GM20431 (cell line): Measurements from ENCODE around the gene BEGAIN.

Source experiments
- in situ Hi-C: fragments of 300-500 bp; cut with MseI, MboI; formaldehyde crosslinking; loops from one replicate; pipeline ENCODE4 v1.15.0; 2020; ENCODE audit warnings: low sequenced_read_pairs; ENCODE audit not compliant: unreplicated experiment

The BEGAIN gene

DNA sequence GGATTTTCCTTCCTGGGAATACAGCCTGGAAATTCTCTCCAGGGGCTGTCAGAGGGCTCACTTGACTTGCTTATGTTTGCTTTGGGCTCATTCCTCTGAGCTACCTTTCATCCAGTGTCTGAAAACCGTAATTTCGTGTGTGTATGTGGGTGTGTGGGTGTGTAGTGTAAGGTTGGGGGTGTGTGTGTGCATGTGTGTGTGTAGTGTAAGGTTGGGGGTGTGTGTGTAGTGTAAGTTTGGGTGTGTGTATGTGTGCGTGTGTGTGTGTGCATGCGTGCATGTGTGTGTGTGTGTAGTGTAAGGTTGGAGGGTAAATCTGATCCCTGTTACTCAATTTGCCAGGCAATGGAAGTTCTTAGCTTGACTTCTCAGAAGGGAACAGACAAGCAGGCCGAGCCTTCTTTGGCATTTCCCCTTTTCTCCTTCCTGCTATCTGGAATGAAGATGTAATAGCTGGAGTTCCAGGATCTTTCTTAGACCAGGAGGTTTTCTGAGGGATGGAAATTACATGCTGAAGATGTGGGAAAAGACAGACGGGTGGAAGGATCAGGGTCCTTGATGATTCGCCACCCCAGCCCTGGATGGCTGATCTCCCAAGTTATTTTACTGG lies 15.5 kb upstream of the BEGAIN start:
- in situ Hi-C loops: no loop called here

GRCh38 chr14:100601914-100602313 lies 14.7 kb upstream of the BEGAIN start:
- in situ Hi-C loops: no loop called here

DNA sequence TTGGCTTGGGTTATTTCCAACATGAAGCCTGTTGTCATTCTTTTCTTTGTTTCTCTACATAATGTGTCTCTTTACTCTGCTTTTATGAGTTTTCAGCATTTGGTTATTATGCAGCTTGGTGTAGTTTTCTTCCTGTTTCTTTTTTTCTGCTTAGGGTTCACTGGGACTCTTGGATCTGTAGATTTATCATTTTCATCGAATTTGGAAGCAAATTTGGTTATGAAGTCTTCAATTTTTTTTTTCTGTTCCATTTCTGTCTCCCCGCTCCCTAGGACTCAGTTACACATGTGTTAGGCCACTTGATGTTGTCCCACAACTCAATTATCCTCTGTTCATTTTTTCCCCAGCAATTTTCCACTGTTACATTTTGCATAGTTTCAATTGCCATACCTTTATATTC lies 13.8 kb upstream of the BEGAIN start:
- in situ Hi-C loops: no loop called here

GRCh38 chr14:100599981-100600380 lies 12.8 kb upstream of the BEGAIN start:
- in situ Hi-C loops: no loop called here

- in situ Hi-C loops: no loop called here
Observed at GRCh38 chr14:100594625-100594951, 7.4 kb upstream of the BEGAIN start.

GRCh38 chr14:100593751-100594624 lies 6.8 kb upstream of the BEGAIN start:
- in situ Hi-C loops: no loop called here

GRCh38 chr14:100592972-100593371 lies 5.8 kb upstream of the BEGAIN start:
- in situ Hi-C loops: no loop called here

- in situ Hi-C loops: no loop called here
Observed at GRCh38 chr14:100592461-100592891, 5.3 kb upstream of the BEGAIN start.

GRCh38 chr14:100591453-100592371 lies 4.5 kb upstream of the BEGAIN start:
- in situ Hi-C loops: no loop called here

DNA sequence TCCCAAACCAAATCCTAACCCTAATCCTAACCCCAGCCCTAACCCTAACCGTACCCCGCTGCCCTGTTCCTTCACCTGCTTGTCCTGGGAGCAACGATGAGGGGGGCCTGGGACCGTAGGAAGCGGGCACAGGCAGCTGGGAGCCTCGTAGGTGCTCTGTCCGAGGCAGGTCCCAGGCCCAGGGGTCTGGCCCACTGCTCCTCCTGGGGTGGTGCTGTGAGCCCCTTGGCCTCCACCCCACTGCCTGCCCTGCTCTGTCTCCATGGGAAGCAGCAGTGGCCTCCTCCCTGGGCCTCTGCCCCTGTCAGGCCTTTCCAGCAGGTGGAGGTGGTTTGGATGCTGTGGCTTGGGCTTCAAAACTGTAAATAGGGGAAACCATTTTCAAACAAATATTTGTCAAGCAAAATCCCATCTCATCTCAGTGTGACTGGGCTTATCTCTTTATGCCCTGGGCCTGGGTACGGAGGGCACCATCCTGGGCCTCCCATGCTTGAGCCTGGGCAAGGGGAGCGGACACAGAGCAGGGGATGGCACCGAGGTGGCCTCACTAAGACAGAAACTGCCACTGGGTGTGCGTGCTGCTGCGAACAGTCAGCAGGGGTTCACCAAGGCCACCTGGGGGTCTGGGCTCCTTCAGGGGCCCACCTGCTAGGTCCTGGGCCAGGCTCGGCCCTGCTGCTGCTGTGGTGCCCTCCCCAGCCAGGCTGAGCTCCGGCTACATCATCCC lies 3.7 kb upstream of the BEGAIN start:
- in situ Hi-C loops: no loop called here

GRCh38 chr14:100589760-100590469 lies 2.7 kb upstream of the BEGAIN start:
- in situ Hi-C loops: no loop called here

GRCh38 chr14:100589071-100589759 lies 2.0 kb upstream of the BEGAIN start:
- in situ Hi-C loops: no loop called here

DNA sequence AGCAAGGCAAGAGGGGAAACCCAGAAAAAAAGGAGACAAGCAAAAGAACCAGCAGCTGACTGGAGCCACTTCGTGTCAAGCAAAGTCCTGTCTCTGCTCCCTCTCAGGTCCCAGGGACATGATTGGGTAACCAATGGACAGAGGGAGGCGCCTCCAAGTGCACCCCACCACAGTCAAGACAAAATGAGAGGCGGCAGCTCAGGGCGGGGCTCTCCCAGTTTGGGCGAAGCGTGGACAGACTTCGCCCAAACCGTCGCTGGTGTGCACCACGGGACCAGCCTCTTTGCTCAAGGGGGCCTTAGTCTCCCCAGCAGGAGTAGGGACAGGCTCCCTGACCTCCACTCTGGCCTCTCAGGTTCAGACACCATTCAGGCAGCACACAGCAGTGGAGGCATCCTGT lies 1.5 kb upstream of the BEGAIN start:
- in situ Hi-C loops: no loop called here

DNA sequence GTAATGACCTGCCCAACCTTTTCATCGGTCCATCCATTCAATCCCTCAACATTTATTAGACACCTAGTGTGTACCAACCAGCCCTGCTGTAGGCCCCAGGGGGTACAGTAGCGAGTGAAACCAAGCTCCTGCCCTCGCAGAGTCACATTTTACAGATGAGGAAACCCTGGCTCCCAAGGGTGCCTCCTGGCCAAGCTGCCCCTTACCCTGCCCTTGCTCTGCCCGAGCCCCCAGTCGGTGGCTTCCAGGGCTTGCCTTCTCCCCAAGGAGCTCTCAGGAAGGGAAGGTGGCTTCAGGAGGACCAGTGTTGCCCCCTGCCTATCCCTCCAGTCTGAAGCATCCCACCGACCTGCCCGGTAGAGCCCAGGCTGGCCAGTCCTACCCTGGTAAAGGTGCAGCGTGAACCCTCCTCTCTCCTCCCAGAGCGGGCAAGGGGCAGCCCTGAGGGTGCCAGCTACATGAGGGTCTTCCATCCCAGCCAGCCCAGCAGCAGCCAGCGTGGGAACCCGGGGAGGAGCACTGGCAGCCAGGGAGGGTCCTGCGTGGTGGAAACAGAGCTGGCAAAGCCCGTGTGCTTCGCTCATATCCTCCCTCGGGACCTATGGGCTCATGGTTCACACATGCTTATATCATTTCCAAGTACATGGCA lies 670 bp upstream of the BEGAIN start:
- in situ Hi-C loops: no loop called here

GRCh38 chr14:100586403-100587085 lies 673 bp downstream of the BEGAIN start:
- in situ Hi-C loops: no loop called here

- in situ Hi-C loops: no loop called here
Observed at GRCh38 chr14:100586153-100586402, 1.1 kb downstream of the BEGAIN start.

DNA sequence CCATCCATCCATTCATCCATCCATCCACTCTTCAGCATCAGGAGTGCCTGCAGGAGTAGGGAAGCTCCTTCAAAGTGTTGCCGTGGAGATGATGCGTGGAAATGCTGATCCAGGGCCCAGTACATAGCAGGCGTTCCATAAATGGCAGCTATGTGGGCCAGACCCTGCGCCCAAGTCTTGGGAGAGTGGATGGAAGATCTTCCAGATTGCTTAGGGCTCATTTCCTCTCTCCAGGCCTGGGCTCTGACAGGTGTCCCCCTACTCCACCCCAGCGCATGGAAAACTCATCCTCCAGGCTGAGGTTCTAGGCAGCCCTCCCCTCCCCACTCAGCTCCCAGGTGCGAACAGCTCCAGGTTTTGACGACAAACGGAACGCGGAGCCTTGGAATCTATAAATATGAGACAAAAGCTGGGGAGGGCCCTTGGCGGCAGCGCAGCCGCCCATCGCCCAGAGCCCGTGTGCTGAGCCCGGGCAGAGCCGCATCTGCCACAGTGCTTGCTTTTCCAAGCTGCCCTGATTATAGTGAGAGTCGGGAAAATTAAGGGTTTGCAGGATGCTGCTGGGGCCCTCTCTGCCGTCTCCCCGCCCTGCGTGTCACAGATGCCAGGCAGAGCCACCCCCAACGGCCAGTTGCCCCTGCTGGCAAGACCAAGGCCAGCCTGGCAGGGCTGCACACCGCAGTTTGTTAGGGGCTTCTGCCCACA lies 1.6 kb downstream of the BEGAIN start:
- in situ Hi-C loops: no loop called here
